Stimulated activated CD4-positive, alpha-beta T cell treated with anti-CD3 and anti-CD28 coated beads, Interleukin-4, amount 100 ng/mL, for 48 hours (primary cell): ENCODE results near the gene TANC1.
A peak's percentile ranks its signal among the peaks of the same experiment; 100 is the strongest.

Experiments used
- DNase-seq, 2 donors: peaks; one replicate each; pipeline ENCODE4 v3.0.0-alpha.2; 2020; ENCODE audit warnings: low read depth in 2 of 2

Gene TANC1

DNA sequence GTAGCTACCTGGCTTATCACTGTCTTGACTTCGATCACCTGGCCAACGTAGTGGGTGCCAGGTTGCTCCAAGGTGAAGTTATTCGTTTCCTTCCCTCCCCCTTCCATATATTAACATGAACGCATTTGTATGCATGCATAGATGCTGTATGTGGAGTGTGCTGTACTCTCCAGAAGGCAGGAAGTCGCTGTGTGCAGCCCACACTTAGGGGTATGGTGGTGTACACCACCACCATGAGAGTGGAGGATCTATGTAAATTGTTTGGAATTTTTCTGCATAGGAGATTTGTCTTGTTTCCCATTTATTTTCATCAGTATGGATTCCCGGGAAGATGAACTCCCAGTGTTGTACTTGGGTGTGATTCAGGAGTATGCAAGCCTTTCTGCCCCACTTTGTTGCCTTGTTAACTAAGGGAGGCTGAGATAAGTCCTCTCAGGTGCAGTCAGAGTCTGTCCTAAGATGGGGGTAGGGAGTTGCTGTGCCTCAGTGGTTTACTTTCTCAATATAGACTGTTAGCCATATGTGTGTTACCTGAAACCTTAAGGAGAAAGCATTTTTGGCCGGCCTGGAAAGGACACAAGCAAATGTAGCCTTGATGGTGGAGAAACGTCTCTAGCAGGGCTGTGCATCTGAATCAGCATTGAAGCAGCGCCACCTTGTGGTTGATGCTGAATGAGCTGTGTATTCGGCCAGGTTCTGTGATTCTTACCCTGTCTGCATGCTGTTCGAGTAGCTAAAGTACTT, 149.8 kb downstream of the TANC1 start:
- peak; percentile 66 to 85 for DNase-seq

GRCh38 chr2:159118859-159119500, 150.5 kb downstream of the TANC1 start:
- no peak for DNase-seq

DNA sequence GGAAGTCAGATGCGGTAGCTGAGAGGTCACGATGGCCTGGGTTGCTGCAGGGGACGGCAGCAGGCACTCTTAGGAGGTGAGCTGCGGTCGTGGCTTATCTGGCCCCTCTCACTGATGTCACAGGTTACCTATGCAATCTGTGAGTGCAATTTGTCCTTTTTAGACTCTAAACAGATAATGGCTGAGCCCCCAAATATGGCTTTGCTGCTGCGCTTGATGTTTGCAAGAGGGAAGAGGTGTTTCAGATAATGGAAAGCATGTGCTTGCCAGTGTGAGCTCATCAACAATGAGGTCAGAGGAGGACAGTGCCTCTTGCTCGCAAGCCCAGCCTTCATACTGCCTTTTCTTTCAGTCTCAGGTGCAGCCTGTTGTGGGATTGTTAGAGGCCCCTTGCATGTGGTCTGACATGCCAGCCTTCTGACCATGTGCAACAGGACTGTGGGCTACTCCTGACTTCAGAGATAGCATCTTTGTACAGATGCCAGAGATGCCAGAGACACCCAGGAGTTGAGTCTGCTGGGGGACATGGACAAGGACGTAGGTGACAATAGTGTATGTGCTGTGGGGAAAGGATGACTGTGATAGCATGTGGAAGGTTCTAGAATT, 151.3 kb downstream of the TANC1 start:
- DNase-seq = no peak

DNA sequence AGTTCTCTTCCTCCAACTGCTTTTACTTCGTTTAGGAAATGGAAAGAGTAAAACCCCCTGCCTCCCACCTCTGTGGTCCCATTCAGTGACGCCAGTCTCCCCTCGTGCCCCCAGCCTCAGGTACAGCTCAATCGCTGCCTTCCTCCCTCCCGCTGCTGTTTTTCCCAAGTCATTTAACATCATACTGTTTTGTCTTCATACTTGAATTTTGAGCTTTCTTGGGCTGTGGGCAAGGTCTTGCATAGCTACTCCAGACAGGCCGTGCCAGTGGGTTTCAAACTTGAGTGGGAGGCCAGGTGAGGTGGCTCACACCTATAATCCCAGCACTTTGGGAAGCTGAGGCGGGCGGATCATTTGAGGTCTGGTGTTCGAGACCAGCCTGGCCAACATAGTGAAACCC, 155.3 kb downstream of the TANC1 start:
- DNase-seq = no peak

DNA sequence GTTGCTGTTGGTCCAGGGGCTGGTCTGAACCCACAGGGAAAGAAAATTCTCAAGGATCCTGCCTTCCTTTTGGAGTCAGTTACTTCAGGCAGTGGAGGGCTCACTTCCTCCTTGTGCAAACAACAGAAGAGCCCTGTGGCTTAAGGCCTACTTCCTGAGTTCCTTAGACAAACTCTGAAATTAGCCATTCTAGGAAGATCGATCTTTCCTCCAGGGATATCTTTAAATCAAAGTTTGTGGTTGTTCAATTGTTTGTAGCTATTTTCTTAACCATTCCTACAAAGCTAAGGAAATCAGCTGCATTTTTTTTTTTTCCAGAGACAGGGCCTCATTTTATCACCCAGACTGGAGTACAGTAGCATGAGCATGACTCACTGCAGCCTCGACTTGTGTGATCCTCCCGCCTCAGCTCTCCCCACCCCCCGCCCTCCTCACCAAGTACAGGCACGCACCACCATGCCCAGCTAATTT, 156.0 kb downstream of the TANC1 start:
- no peak for DNase-seq

DNA sequence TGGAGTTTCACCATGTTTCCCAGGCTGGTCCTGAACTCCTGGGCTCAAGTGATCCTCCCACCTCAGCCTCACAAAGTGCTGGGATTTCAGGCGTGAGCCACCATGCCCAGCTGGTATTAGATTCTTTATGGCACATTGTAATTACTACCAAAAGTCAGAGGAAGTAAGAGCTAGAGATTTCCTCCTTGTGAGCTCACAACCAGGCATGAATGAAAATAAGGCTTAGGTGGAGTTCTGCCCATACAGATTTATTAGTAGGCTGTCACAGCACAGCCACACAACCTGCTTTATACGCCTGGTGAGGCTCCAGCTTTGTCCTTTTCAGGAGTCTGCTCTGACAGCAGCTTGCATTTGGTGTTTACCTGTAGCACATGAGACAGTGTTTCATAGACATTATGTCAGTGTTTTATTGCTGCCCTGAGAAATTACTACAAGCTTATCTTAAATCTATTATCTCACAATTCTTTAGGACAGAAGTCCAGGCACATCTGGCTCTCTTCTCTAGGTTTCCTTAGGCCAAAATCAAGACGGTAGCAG, 156.6 kb downstream of the TANC1 start:
- no peak for DNase-seq

DNA sequence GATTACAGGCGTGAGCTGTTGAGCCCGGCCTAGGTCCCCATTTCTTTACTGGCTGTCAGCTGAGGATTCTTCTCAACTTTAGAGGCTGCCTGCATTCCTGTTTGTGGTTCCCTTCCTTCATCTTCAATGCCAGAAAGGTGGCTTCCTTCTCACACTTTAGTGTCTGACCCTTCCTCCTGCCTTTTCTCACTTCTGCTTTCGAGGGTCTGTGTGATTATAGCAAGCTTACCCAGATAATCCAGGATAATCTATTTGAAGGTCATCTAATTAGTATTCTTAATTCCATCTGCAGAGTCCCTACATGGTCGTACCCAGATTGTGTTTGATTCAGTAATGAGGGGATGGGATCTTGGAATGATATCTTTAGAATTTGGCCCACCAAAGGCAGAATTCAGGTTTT, 157.4 kb downstream of the TANC1 start:
- DNase-seq = no peak

- no peak for DNase-seq
These were observed 158.1 kb downstream of the TANC1 start for GRCh38 chr2:159126432-159127022.

- DNase-seq = no peak
These were observed 159.8 kb downstream of the TANC1 start for GRCh38 chr2:159128191-159128590.

DNA sequence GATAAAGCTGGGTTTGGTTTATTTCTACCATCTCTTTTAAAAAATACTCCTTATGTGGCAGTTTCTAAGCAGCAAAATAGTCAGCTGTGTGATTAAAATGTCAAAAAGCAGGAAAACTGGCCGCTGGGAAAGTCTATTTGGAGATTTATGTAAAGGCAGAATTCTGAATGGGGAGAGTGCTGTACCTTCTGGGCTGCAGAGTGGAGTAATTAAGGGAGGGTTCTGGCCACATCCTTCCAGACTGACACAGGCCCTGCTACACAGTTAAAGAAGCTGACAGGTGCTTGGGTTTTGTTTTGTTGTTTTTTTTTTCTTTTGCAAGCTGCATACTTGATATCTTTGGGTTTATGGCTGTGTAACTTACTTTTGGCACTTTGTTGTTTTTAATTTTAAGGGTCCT, 160.8 kb downstream of the TANC1 start:
- DNase-seq = no peak

- no peak for DNase-seq
These were observed 161.4 kb downstream of the TANC1 start for GRCh38 chr2:159129824-159130223.

- DNase-seq = no peak
These were observed 161.9 kb downstream of the TANC1 start for GRCh38 chr2:159130302-159130701.

DNA sequence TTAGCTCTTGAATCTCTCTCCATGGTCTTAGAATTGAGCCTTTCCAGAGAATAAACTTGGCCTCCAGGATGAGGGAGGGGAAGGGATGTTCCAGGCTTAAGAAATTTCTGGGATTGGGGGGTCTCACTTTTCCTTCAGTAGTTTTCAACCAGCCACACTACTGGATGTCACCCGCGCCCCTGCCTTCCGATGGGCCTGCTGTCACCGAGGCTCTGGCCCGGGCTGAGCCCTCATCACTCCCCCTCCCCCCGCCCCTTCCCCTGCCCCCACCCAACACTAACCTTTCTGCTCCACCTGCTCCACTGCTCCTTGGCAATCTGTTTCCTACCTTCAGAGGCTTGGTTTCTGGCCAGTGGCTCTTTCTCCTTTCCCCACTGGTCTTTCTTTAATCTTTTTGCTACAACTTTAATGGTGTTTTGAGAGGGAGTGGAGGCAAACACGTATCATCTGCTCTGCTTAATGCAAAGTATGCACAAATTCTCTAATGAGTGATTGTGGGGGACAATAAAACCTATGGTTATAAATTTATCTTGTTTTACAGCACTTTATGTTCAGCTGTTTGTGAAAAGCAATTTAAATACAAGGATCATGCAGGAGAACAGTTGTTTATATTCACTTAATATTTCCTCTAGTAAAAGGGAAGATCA, 162.9 kb downstream of the TANC1 start:
- DNase-seq = no peak

DNA sequence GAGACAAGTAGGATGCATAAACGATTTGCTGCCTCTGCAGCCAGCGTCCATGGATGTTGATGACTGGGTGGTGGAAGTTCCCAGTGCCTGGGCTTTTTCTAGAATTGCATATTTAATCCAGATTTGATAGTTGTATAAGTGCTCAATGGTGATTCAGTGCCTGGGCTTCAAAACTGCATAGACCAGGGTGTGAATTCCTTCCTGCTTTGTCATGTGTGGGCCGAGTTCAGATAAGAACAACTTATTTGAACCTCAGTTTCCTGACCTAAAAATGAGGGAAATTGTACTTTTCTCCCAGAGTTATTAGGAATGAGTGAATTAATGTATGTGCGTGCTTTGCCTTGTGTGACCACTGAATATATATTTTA, 163.5 kb downstream of the TANC1 start:
- DNase-seq = no peak

DNA sequence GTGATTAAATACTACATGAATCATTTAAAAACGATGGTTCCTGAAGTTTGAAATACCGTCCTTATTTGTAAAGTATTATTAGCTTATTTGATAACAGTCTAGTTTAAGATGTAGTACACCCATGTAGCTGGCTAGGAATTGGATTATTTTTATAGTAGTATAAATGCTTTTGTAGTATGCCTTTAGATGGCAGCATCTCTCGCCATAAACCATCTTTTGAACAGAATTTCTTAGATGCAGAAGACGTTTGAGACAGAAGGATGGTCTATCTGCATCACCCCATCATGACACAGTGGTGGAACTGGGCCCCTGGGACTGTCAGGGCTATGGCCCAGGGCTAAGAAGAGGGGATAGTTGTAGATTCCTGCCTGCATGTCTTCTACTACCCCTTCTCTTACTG, 165.4 kb downstream of the TANC1 start:
- no peak for DNase-seq

DNA sequence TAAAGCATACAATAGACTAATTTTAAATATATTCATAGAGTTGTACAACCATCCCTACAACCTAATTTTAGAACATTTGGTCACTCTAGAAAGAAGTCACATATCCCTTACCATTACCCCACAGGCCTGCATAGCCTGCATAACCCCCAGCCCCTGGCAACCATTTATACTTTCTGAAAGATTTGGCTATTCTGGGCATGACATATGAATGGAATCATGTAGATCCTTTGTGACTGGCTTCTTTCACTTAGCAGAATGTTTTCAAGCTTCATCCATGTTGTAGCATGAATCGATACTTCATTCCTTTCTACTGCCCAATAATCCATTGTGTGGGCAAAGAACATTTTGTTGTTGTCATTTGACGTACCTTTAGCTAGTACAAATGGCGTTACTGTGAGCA, 166.5 kb downstream of the TANC1 start:
- no peak for DNase-seq

GRCh38 chr2:159136391-159136790, 168.0 kb downstream of the TANC1 start:
- DNase-seq = no peak

GRCh38 chr2:159137511-159138241, 169.2 kb downstream of the TANC1 start:
- DNase-seq = no peak

- DNase-seq = no peak
These were observed 170.3 kb downstream of the TANC1 start for GRCh38 chr2:159138642-159139182.

GRCh38 chr2:159139216-159139933, 170.9 kb downstream of the TANC1 start:
- DNase-seq = no peak
